A549 (cell line): ENCODE results near the gene SUDS3.

Source experiments
- GATA3 ChIP-seq: IDR thresholded peaks from 2 replicates; pipeline ENCODE4 v1.6.1; 2012; ENCODE audit warnings: borderline replicate concordance
- TF ChIP-seq, protein P1 (sequence below): IDR thresholded peaks from 2 replicates; pipeline ENCODE4 v1.6.1; 2012

DNA sequence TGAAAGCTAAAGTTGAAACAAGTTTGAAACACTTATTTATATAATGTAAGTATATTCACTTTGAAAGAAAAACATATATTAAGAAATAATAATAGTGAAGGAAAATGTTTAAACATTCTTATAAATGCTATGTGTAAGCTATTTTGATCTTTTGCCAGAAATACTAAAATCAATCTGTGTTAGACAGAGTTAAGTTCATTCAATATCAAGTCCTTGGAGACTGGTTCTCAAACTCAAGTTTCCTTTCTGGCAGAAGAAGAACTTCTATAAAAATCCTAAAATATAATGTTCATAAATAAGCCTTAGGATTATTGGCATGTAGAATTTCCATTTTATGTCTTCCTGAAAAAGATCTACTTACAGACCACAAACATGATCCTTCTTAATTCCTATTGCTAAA, 49.0 kb upstream of the SUDS3 start:
- TF ChIP-seq, protein P1, sequence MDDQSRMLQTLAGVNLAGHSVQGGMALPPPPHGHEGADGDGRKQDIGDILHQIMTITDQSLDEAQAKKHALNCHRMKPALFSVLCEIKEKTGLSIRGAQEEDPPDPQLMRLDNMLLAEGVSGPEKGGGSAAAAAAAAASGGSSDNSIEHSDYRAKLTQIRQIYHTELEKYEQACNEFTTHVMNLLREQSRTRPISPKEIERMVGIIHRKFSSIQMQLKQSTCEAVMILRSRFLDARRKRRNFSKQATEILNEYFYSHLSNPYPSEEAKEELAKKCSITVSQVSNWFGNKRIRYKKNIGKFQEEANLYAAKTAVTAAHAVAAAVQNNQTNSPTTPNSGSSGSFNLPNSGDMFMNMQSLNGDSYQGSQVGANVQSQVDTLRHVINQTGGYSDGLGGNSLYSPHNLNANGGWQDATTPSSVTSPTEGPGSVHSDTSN, result no peak
- no peak for TF ChIP-seq GATA3
